Memory B cell (primary cell): Measurements from ENCODE around the gene CDH15.

Experiments used
- ATAC-seq: fragments of 150-1000 bp; cut with Tn5 transposase; 2 replicates; pipeline ENCODE4 v1.10.0; 2021; ENCODE audit warnings: low read depth, mild to moderate bottlenecking, moderate library complexity
- DNase-seq, 2 donors: peaks; one replicate each; pipeline ENCODE4 v3.0.0; 2022; ENCODE audit warnings: low spot score in 2 of 2
- H3K27ac Mint-ChIP-seq: one replicate; pipeline ENCODE4 v1.8.0; 2022; ENCODE audit warnings: mild to moderate bottlenecking, moderate library complexity, mixed read lengths
- H3K27me3 Mint-ChIP-seq: one replicate; pipeline ENCODE4 v1.8.0; 2022; ENCODE audit warnings: mixed read lengths
- H3K36me3 Mint-ChIP-seq: one replicate; pipeline ENCODE4 v1.8.0; 2022; ENCODE audit warnings: mild to moderate bottlenecking, mixed read lengths
- H3K4me1 Mint-ChIP-seq: one replicate; pipeline ENCODE4 v1.8.0; 2022; ENCODE audit warnings: mixed read lengths
- H3K4me3 Mint-ChIP-seq: one replicate; pipeline ENCODE4 v1.8.0; 2022; ENCODE audit warnings: mild to moderate bottlenecking, moderate library complexity, mixed read lengths
- H3K9me3 Mint-ChIP-seq: one replicate; pipeline ENCODE4 v1.8.0; 2022; ENCODE audit warnings: mixed read lengths

CDH15 gene

GRCh38 chr16:89144681-89145080 is 26.9 kb upstream of the CDH15 start:
- H3K36me3 Mint-ChIP-seq: peaks cover 30% of the 10 kb centered on the region
- H3K4me1 Mint-ChIP-seq: peaks cover 3% of the 10 kb centered on the region
- DNase-seq: no peak
- no peaks in the 10 kb centered on the region for H3K27me3 Mint-ChIP-seq
- H3K27ac Mint-ChIP-seq: no peak overlapping the region
- no peak for ATAC-seq
- H3K4me3 Mint-ChIP-seq: no peak overlapping the region
- H3K9me3 Mint-ChIP-seq: peaks cover 8% of the 10 kb centered on the region

DNA sequence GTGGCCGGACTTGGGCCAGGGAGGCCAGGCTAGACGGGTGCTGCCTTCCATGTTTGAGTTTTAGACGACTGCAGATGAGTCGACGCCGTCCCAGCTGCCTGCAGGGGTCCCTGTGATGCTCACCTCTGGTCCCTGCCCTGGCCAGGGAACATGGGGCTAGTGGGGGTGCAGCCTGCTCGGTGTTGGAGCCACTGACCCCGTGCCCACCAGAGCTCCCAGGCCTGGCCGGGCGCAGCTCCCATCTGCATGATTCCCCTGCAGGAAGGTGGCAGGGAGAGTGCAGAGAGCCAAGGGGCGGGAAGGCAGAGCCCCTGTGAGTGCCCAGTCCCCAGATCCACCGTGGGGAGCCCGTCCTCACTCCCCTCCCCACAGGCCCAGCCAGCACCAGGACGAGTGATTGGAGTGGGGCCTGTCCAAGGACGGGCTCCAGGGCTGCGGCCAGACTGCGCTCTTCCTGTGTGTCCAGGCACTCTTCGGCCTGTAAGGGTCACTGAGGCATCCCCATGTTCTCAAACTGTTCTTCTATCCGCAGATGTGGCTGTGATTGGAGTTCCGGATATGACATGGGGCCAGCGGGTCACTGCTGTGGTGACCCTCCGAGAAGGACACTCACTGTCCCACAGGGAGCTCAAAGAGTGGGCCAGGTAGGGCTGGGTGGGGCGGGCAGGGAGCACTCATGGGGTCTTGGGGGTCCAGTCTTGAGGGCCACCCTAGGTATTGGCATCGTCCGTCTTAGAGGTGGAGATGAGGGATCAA is 26.0 kb upstream of the CDH15 start:
- H3K4me1 Mint-ChIP-seq: peaks cover 3% of the 10 kb centered on the region
- ATAC-seq: no peak
- H3K27ac Mint-ChIP-seq: no peak overlapping the region
- DNase-seq: no peak
- H3K36me3 Mint-ChIP-seq: peaks cover 36% of the 10 kb centered on the region
- no peak overlapping the region for H3K4me3 Mint-ChIP-seq
- H3K9me3 Mint-ChIP-seq: peaks cover 8% of the 10 kb centered on the region
- no peaks in the 10 kb centered on the region for H3K27me3 Mint-ChIP-seq

- H3K4me1 Mint-ChIP-seq: peaks cover 3% of the 10 kb centered on the region
- H3K36me3 Mint-ChIP-seq: peaks cover 44% of the 10 kb centered on the region
- no peak overlapping the region for H3K27ac Mint-ChIP-seq
Measured at GRCh38 chr16:89146211-89147005, 25.1 kb upstream of the CDH15 start.

DNA sequence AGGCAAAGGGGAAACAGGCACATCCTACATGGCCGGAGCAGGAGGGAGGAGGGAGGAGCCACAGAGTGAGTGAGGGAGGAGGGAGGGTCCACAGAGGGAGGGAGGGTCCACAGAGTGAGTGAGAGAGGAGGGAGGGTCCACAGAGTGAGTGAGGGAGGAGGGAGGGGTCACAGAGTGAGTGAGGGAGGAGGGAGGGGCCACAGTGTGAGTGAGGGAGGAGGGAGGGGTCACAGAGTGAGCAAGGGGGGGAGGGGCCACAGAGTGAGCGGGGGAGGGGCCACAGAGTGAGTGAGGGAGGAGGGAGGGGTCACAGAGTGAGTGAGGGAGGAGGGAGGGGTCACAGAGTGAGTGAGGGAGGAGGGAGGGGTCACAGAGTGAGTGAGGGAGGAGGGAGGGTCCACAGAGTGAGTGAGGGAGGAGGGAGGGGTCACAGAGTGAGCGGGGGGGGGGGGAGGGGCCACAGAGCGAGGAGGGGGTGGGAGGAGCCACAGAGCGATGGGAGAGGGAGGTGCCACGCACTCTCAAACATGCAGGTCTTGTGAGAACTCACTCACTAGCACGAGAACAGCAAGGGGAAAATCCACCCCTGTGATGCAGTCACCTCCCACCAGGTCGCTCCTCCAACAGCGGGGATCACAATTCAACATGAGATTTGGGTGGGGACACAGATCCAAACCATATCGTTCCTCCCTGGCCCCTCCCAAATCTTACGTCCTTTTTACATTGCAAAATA is 24.3 kb upstream of the CDH15 start:
- H3K4me1 Mint-ChIP-seq: peaks cover 3% of the 10 kb centered on the region
- DNase-seq (no peak), ATAC-seq (no peak)
- H3K4me3 Mint-ChIP-seq: no peak overlapping the region
- peaks cover 45% of the 10 kb centered on the region for H3K36me3 Mint-ChIP-seq
- H3K27ac Mint-ChIP-seq: no peak overlapping the region
- no peaks in the 10 kb centered on the region for H3K27me3 Mint-ChIP-seq
- peaks cover 8% of the 10 kb centered on the region for H3K9me3 Mint-ChIP-seq

More at GRCh38 chr16:89146211-89147005, 25.1 kb upstream of the CDH15 start:
- Mint-ChIP-seq H3K4me3 (no peak overlapping the region), H3K27me3 (no peaks in the 10 kb centered on the region), H3K9me3 (peaks cover 8% of the 10 kb centered on the region)
- no peak for DNase-seq
- no peak for ATAC-seq

DNA sequence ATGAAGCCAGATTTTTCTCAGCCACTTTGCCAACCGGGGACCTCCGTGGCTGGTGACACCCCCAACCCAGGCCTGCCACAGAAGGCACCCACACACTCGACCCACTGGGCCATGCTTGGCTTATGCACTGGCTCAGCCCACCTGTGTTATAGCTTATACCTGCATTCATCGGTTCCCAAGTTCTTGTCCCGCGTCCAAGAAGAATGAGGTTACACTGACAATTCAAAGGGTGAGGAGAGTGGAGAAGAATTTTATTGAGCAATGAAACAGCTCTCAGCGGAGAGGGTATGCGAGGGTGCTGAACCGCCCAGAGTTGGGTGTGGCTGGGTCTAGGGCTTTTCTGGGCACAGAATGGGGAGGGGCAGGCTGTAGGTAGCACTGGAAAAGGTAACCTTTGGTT is 22.2 kb upstream of the CDH15 start:
- peaks cover 42% of the 10 kb centered on the region for H3K36me3 Mint-ChIP-seq
- H3K27me3 Mint-ChIP-seq: no peaks in the 10 kb centered on the region
- no peak for ATAC-seq
- no peak for DNase-seq
- no peak overlapping the region for H3K27ac Mint-ChIP-seq
- peaks cover 8% of the 10 kb centered on the region for H3K9me3 Mint-ChIP-seq
- peaks cover 6% of the 10 kb centered on the region for H3K4me1 Mint-ChIP-seq
- H3K4me3 Mint-ChIP-seq: no peak overlapping the region

GRCh38 chr16:89150090-89150835 is 21.3 kb upstream of the CDH15 start:
- peaks cover 14% of the 10 kb centered on the region for H3K4me1 Mint-ChIP-seq
- no peak for DNase-seq
- no peaks in the 10 kb centered on the region for H3K27me3 Mint-ChIP-seq
- H3K27ac Mint-ChIP-seq: no peak overlapping the region
- H3K4me3 Mint-ChIP-seq: no peak overlapping the region
- ATAC-seq: no peak
- peaks cover 42% of the 10 kb centered on the region for H3K36me3 Mint-ChIP-seq
- H3K9me3 Mint-ChIP-seq: peaks cover 8% of the 10 kb centered on the region

DNA sequence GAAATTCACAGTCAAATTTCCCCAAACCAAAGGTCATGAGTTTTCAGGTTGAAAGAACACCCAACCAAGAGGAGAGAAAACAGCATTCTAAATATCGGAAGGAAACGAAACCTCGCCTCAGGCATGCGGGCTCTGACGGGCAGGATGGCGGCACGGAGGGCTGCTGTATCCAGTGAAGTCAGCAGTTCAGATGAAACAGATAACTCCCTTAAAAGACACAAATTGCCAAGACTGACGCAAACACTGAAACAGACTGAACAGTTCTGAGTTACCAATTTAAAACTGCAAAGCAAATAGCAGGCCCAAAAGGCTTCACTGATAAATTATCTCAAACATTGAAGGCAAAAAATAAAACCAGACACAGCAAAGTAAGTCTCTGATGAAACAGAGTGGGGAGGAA is 20.6 kb upstream of the CDH15 start:
- no peaks in the 10 kb centered on the region for H3K27me3 Mint-ChIP-seq
- no peak for DNase-seq
- ATAC-seq: no peak
- H3K36me3 Mint-ChIP-seq: peaks cover 42% of the 10 kb centered on the region
- no peak overlapping the region for H3K27ac Mint-ChIP-seq
- H3K9me3 Mint-ChIP-seq: peaks cover 8% of the 10 kb centered on the region
- H3K4me3 Mint-ChIP-seq: no peak overlapping the region
- peaks cover 19% of the 10 kb centered on the region for H3K4me1 Mint-ChIP-seq

DNA sequence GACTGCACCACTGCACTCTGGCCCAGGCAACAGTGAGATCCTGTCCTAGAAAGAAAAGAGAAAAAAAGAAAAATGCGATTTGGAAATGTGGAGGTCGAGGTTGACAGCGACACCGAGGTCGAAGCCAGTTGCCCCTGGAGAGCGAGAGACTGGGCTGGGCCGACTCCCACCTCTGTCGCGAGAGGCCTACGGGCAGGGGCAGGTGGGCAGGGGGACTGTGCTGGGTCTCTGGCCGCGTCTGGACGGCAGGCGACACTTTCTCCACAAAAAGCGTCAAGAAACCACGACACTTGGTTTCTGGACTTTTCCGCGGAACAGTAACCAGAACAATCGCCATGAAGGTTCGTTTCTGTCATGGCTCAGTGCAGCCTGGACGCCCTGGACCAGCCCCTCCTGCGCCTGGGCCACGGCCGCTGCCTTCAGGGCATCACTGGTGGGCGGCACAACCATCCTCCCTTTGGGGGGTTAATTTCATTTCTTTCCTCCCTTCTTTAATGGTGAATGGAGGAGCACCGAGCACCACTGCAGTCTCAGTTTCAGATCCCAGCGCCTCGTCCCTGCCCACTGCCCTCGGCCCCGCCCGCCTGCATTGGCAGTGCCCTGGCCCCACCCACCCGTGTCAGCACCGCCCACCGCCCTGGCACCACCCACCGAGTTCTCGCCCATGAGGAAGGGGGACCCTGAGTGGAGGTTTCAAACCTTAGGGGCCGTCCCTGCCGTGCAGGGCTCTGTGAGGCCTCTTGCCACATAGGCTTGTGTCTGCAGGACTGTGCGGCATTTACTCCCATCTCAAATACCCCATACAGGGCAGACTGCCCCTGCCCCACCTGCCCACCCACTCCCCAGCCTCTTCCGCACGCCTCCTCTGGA is 18.5 kb upstream of the CDH15 start:
- peak; percentile 77 for ATAC-seq
- Mint-ChIP-seq H3K4me1 (peaks cover 20% of the 10 kb centered on the region), H3K36me3 (peaks cover 32% of the 10 kb centered on the region), H3K27ac (no peak overlapping the region), H3K4me3 (no peak overlapping the region), H3K9me3 (peaks cover 8% of the 10 kb centered on the region), H3K27me3 (no peaks in the 10 kb centered on the region)
- DNase-seq: no peak

- Mint-ChIP-seq H3K9me3 (peaks cover 7% of the 10 kb centered on the region), H3K4me3 (no peak overlapping the region), H3K27me3 (no peaks in the 10 kb centered on the region), H3K36me3 (peaks cover 26% of the 10 kb centered on the region), H3K4me1 (peaks cover 23% of the 10 kb centered on the region), H3K27ac (no peak overlapping the region)
- DNase-seq (no peak), ATAC-seq (peak; percentile 16)
Measured at GRCh38 chr16:89153848-89154271, 17.7 kb upstream of the CDH15 start.

GRCh38 chr16:89154390-89155183 is 17.0 kb upstream of the CDH15 start:
- no peak overlapping the region for H3K4me3 Mint-ChIP-seq
- no peaks in the 10 kb centered on the region for H3K9me3 Mint-ChIP-seq
- peaks cover 23% of the 10 kb centered on the region for H3K4me1 Mint-ChIP-seq
- no peaks in the 10 kb centered on the region for H3K27me3 Mint-ChIP-seq
- DNase-seq (no peak), ATAC-seq (no peak)
- peak overlapping the region; percentile 67 for H3K27ac Mint-ChIP-seq
- peaks cover 19% of the 10 kb centered on the region for H3K36me3 Mint-ChIP-seq

DNA sequence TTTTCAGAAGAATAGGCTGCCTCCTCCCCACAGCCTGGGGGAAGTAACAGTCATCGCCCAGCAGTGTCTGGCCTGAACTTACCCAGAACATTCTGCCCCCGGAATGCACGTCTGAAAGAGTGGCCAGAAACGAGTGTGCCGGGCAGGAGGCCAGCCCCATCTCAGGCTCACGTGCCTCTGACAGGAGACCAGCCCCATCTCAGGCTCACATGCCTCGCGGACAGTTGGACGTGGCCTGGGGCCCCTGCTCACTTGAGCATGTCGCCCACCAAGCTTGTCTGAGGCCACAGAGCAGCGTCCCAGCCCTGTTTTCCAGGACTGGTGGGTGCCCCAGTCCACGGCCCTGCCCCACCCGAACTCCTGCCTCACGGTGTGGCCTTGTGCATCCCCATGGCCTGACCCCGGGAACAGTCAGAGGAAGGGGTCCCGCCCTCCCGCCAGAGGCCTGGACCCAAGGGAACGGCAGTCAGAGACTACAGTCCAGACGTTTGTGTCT is 16.3 kb upstream of the CDH15 start:
- Mint-ChIP-seq H3K4me3 (no peak overlapping the region), H3K27me3 (no peaks in the 10 kb centered on the region), H3K4me1 (peaks cover 23% of the 10 kb centered on the region), H3K27ac (peak overlapping the region; percentile 67), H3K9me3 (no peaks in the 10 kb centered on the region), H3K36me3 (peaks cover 13% of the 10 kb centered on the region)
- ATAC-seq: no peak
- DNase-seq: no peak
